GM23338 (cell line): ENCODE data around the gene EEF2.

Experiments
- CREB1 ChIP-seq: fragments of 250-450 bp; sonication (Bioruptor Pico); IDR thresholded peaks from 2 replicates; pipeline ENCODE4 v1.5.0; 2020; ENCODE audit warnings: low read depth, mild to moderate bottlenecking, moderate library complexity
- CTCF ChIP-seq, 2 experiments: fragments of 200-600 bp in 1 of 2; sonication (generic) in 1 of 2; conservative IDR thresholded peaks; 2 replicates each; pipeline versions ENCODE4 v1.5.1 to v1.6.1; 2016 to 2017; ENCODE audit warnings: antibody characterized with exemption in 2 of 2, low read depth in 2 of 2, mild to moderate bottlenecking in 2 of 2, moderate library complexity in 1 of 2
- ETS1 ChIP-seq: IDR thresholded peaks from 2 replicates; pipeline ENCODE4 v1.6.1; 2016; ENCODE audit warnings: antibody characterized with exemption
- EZH2 ChIP-seq: fragments of 200-600 bp; sonication (generic); IDR thresholded peaks from one replicate; pipeline ENCODE4 v1.8.0; 2017; ENCODE audit warnings: antibody characterized with exemption, mild to moderate bottlenecking, low read depth; ENCODE audit not compliant: unreplicated experiment
- EZH2phosphoT487 ChIP-seq: fragments of 200-600 bp; sonication (generic); IDR thresholded peaks from one replicate; pipeline ENCODE4 v1.8.1; 2018; ENCODE audit warnings: antibody characterized with exemption; ENCODE audit not compliant: unreplicated experiment
- JUNB ChIP-seq: IDR thresholded peaks from one replicate; pipeline ENCODE4 v1.6.1; 2016; ENCODE audit warnings: antibody characterized with exemption; ENCODE audit not compliant: unreplicated experiment
- NANOG ChIP-seq: IDR thresholded peaks from 2 replicates; pipeline ENCODE4 v1.6.1; 2016; ENCODE audit warnings: antibody characterized with exemption, borderline replicate concordance
- POLR2AphosphoS5 ChIP-seq: IDR thresholded peaks from 2 replicates; pipeline ENCODE4 v1.6.1; 2016; ENCODE audit warnings: antibody characterized with exemption, low read depth
- REST ChIP-seq: IDR thresholded peaks from one replicate; pipeline ENCODE4 v1.6.1; 2018; ENCODE audit warnings: antibody characterized with exemption; ENCODE audit not compliant: unreplicated experiment
- STAT1 ChIP-seq: IDR thresholded peaks from one replicate; pipeline ENCODE4 v1.6.1; 2016; ENCODE audit warnings: antibody characterized with exemption; ENCODE audit not compliant: unreplicated experiment
- ZNF114 ChIP-seq: fragments of 250-450 bp; sonication (Bioruptor Pico); IDR thresholded peaks from 2 replicates; pipeline ENCODE4 v1.5.0; 2020; ENCODE audit warnings: mild to moderate bottlenecking, moderate library complexity
- ZNF331 ChIP-seq: fragments of 250-450 bp; sonication (Bioruptor Pico); IDR thresholded peaks from 2 replicates; pipeline ENCODE4 v1.5.0; 2020; ENCODE audit warnings: low read depth, mild to moderate bottlenecking, moderate library complexity
- ZNF462 ChIP-seq: fragments of 250-450 bp; sonication (Bioruptor Pico); IDR thresholded peaks from 2 replicates; pipeline ENCODE4 v1.5.0; 2020; ENCODE audit warnings: mild to moderate bottlenecking, moderate library complexity

GRCh38 chr19:3975144-3975543, 10.1 kb downstream of the EEF2 start:
- no peak for TF ChIP-seq ETS1
- TF ChIP-seq CTCF (conservative IDR thresholded peaks at IDR 0.05; ENCODE audit: low read depth in 2 of 2): no peak
- TF ChIP-seq REST: no peak
- TF ChIP-seq POLR2AphosphoS5: no peak
- no peak for TF ChIP-seq ZNF331 (CRISPR knock-in tag)
- TF ChIP-seq EZH2phosphoT487: no peak
- no peak for TF ChIP-seq EZH2
- no peak for TF ChIP-seq JUNB
- TF ChIP-seq NANOG: no peak
- no peak for TF ChIP-seq ZNF462
- TF ChIP-seq STAT1: no peak
- TF ChIP-seq ZNF114: no peak
- TF ChIP-seq CREB1 (CRISPR knock-in tag): no peak
